ENCODE results near the gene IFIT1B. TPM values are rescaled to one million over a fixed set of nuclear protein-coding genes. Genes with fewer than 3 reads are reported as not detected.

IFIT1B gene
- total and polyA plus RNA-seq, 10 donors: 0.04 to 36.9 (median 2.4) TPM; not detected in 4

GRCh38 chr10:89338713-89339112, 39.1 kb upstream of the IFIT1B start:
- 93 to 98% (median 95%) methylated on average over 3 of the region's 3 CpGs for WGBS, 5 donors
- peaks cover 0 to 56% (median 23%) of the 10 kb centered on the region in 6 donors for H3K36me3 ChIP-seq
- intact Hi-C loops (cut with DNase I; ENCODE audit: low total_unique reads): no loop called here
- no peaks in the 10 kb centered on the region for H3K9me3 ChIP-seq
- TF ChIP-seq CTCF (IDR thresholded peaks at IDR 0.05 in 8 of 11, conservative IDR thresholded peaks at IDR 0.05 in 3 of 11): no peak
- no peak for TF ChIP-seq POLR2AphosphoS5 (IDR thresholded peaks at IDR 0.05)
- TF ChIP-seq POLR2A (IDR thresholded peaks at IDR 0.05): no peak
- H3K27ac ChIP-seq: no peak overlapping the region
- no peak for DNase-seq
- peaks cover 15 to 42% (median 32%) of the 10 kb centered on the region in 6 donors for H3K4me1 ChIP-seq
- no peaks in the 10 kb centered on the region for H3K27me3 ChIP-seq (replicated peaks in 1 of 7)
- no peak overlapping the region for H3K4me3 ChIP-seq

GRCh38 chr10:89339875-89340274, 38.0 kb upstream of the IFIT1B start:
- intact Hi-C loops (cut with DNase I; ENCODE audit: low total_unique reads): no loop called here

GRCh38 chr10:89341649-89342048, 36.2 kb upstream of the IFIT1B start:
- WGBS, 5 donors: 86 to 96% (median 90%) methylated on average over 3 of the region's 3 CpGs
- intact Hi-C loops (cut with DNase I; ENCODE audit: low total_unique reads): no loop called here
- TF ChIP-seq CTCF (IDR thresholded peaks at IDR 0.05 in 8 of 11, conservative IDR thresholded peaks at IDR 0.05 in 3 of 11): no peak
- no peak for TF ChIP-seq POLR2AphosphoS5 (IDR thresholded peaks at IDR 0.05)
- no peak for TF ChIP-seq POLR2A (IDR thresholded peaks at IDR 0.05)

More at GRCh38 chr10:89339875-89340274, 38.0 kb upstream of the IFIT1B start:
- Histone ChIP-seq H3K4me1 (peaks cover 3 to 30% (median 21%) of the 10 kb centered on the region in 6 donors), H3K4me3 (no peak overlapping the region), H3K9me3 (no peaks in the 10 kb centered on the region), H3K27me3 (replicated peaks in 1 of 7) (no peaks in the 10 kb centered on the region), H3K36me3 (peaks cover 0 to 56% (median 23%) of the 10 kb centered on the region in 6 donors), H3K27ac (no peak overlapping the region)
- no peak for DNase-seq
- 90 to 98% (median 93%) methylated on average over 3 to 4 of the region's 4 CpGs for WGBS, 5 donors
- TF ChIP-seq CTCF (IDR thresholded peaks at IDR 0.05 in 8 of 11, conservative IDR thresholded peaks at IDR 0.05 in 3 of 11): no peak
- no peak for TF ChIP-seq POLR2AphosphoS5 (IDR thresholded peaks at IDR 0.05)
- no peak for TF ChIP-seq POLR2A (IDR thresholded peaks at IDR 0.05)

GRCh38 chr10:89342206-89342958, 35.5 kb upstream of the IFIT1B start:
- WGBS, 5 donors: 71 to 82% (median 77%) methylated on average over 3 of the region's 3 CpGs
- H3K36me3 ChIP-seq: peaks cover 0 to 48% (median 22%) of the 10 kb centered on the region in 6 donors
- no peak for TF ChIP-seq POLR2AphosphoS5 (IDR thresholded peaks at IDR 0.05)
- no peak for TF ChIP-seq CTCF (IDR thresholded peaks at IDR 0.05 in 8 of 11, conservative IDR thresholded peaks at IDR 0.05 in 3 of 11)
- TF ChIP-seq POLR2A (IDR thresholded peaks at IDR 0.05): no peak
- H3K4me1 ChIP-seq: peaks cover 10 to 25% (median 18%) of the 10 kb centered on the region in 6 donors
- no peak overlapping the region for H3K4me3 ChIP-seq
- intact Hi-C loops (cut with DNase I; ENCODE audit: low total_unique reads): no loop called here
- no peak overlapping the region for H3K27ac ChIP-seq
- DNase-seq: no peak
- no peaks in the 10 kb centered on the region for H3K27me3 ChIP-seq (replicated peaks in 1 of 7)
- no peaks in the 10 kb centered on the region for H3K9me3 ChIP-seq

More at GRCh38 chr10:89341649-89342048, 36.2 kb upstream of the IFIT1B start:
- peaks cover 3 to 25% (median 15%) of the 10 kb centered on the region in 6 donors for H3K4me1 ChIP-seq
- no peaks in the 10 kb centered on the region for H3K27me3 ChIP-seq (replicated peaks in 1 of 7)
- DNase-seq: no peak
- H3K9me3 ChIP-seq: no peaks in the 10 kb centered on the region
- peaks cover 0 to 56% (median 23%) of the 10 kb centered on the region in 6 donors for H3K36me3 ChIP-seq
- no peak overlapping the region for H3K27ac ChIP-seq
- no peak overlapping the region for H3K4me3 ChIP-seq

Data from spleen (tissue), 11 donors.